ENCODE measurements around the gene IGSF9B.
A peak's percentile ranks its signal among the peaks of the same experiment; 100 is the strongest.

The IGSF9B gene

DNA sequence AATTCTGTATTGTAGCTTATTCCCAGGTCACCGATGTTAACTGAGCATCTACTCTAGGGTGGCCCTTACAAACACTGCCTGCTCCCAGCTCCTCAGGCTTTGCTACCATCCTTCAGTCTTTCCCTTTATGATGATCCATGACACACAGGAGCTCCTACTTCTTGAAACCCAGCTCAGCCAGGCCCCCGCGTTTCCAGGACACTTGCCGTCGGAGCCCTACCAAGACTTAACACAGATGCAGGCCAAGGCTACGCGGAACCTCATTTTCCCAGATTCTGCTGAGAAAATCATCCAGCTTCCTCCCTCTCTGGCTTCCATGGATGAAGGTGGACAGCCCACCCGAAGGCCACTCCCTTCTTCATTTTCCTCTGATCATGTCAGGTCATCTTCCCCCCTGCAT is 18.6 kb downstream of the IGSF9B start:
- DNase-seq (ENCODE audit: low read depth): no peak

GRCh38 chr11:133937468-133937867 is 19.3 kb downstream of the IGSF9B start:
- DNase-seq (ENCODE audit: low read depth): no peak

DNA sequence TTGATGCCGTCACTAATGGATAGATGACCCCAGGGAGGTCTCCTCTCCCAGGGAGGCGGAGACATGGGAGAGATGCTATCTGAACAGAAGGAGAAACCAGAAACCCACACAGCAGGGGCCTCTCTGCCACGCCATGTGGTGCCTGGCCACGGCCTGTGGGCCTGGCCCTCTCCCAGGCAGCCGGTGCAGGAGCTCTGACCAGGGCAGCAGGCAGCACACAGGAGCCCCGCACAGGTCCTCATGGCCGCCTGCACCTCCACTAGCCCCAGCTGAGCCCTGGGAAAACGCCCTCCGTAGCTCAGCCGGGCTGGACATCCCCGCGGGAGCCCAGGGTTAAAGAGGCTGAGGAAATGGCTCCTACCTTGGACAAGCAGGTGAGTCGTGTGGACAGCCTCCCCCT is 19.8 kb downstream of the IGSF9B start:
- DNase-seq (ENCODE audit: low read depth): no peak

DNA sequence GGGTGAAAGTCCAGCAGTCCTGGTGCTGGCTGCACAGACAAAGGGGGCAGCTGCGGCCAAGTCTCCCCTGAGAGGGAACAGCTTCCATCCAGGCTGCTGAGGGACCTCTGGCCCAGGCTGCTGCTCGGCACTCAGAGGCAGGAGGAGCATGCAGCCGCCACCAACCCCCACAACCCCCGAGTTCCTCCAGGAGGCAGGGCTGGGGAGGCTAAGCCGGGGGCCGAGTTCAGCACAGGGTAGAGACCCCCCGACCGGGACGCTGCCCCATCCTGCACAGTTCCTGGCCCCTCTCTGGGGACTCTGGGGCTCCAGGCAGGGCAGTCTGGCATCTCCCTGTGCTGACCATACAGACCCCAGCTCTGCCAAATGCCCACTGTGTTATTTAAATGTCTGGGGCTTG is 20.2 kb downstream of the IGSF9B start:
- DNase-seq (ENCODE audit: low read depth): no peak

- DNase-seq (ENCODE audit: low read depth): no peak
Observed at GRCh38 chr11:133936136-133936535, 20.6 kb downstream of the IGSF9B start.

- DNase-seq (ENCODE audit: low read depth): no peak
Observed at GRCh38 chr11:133935551-133935910, 21.2 kb downstream of the IGSF9B start.

DNA sequence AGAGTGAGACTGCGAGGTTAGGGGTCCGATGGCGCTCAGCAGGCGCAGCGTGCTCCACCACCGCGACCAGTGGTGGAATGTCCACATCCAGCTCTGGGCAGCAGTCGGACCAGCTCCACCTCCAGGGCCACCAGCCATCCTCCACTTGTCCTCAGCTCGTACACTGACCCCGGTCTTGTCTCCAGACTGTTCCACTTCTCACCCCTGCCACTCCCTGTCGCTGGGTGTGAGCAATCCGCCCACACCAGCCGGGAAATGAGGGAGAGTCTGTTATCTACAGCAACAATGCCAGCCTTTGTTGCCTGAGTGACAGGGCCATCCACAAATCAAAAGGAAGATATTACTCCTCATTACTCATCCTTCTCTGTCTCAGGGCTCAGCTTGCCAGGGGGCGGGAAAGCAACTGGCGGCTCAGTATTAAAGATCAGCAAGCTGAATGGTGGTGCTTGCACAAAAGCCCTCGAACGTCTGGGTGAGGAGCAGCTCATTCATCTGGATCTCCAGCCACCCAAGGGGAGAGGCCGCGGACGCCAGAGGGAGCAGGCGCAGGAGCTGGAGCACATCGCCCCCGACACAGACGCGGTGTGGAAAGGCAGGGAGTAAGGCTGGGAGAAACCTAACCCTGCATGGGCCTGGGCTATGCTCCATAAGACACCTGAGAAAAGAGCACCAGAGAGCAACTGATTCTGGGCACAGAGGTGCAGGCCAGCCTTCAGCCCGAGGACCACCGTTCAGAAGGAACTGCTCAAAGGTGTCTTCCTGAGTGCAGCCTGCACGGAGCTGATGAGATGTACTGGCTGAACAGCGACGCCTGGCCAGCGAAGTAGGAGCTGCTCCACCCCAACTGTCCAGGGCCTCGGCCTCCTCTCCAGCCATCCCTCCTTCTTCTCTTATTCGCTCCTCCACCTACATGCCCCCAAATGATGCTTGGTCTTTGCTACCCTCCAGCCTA is 21.9 kb downstream of the IGSF9B start:
- DNase-seq (ENCODE audit: low read depth): peak; percentile 48

DNA sequence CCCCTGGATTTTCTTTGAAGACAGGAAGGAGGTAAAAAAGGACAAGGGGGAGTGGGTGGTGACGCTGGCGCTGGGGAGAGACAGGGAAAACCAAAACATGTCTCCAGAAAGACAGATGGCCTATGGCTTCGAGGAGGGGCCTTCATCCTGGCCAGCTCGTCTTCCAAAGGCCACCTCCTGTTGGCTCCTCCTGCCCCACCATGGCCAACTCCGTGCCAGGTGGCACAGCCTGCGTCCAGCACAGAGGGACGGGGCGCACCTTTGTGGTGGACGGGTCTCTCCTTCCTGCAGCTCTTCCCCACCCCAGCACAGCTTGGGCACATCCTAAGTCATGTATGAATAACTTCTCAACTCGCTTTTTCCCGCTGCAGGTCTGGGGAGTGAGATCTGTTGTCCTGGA is 22.7 kb downstream of the IGSF9B start:
- no peak for DNase-seq (ENCODE audit: low read depth)

- no peak for DNase-seq (ENCODE audit: low read depth)
Observed at GRCh38 chr11:133931449-133932060, 25.2 kb downstream of the IGSF9B start.

GRCh38 chr11:133930767-133931448 is 25.9 kb downstream of the IGSF9B start:
- peak; percentile 12 for DNase-seq (ENCODE audit: low read depth)

GRCh38 chr11:133930053-133930766 is 26.6 kb downstream of the IGSF9B start:
- no peak for DNase-seq (ENCODE audit: low read depth)

DNA sequence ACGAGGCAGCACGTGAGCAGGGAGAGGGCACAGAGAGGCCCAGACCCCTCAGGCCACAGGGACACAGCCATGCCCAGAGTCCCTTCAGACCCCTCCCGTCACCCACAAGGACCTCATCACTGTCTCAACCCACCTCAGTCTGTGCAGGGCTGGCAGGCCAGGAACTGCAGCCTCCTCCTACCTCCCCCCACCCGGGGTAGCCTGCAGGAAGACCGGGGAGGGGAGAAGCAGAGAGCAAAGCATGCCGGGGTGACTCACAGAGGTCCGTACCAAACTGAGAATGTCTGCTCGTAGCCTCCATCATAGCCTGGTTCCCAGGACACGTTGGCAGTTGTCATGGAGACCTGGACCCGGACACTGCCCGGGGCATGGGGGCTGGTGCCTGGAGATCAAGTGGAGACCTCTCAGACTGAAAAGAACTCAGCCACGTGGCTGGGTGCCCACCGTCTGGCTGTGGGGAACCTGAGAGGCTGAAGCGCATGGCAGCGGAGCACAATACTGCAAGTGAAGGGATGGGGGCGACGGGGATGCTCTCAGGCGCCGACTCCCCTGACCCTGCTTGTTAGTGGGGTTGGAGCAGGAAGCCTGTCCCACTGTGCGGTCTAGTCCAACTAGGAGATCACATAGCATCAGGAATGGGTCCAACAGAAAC is 27.2 kb downstream of the IGSF9B start:
- DNase-seq (ENCODE audit: low read depth): no peak

DNA sequence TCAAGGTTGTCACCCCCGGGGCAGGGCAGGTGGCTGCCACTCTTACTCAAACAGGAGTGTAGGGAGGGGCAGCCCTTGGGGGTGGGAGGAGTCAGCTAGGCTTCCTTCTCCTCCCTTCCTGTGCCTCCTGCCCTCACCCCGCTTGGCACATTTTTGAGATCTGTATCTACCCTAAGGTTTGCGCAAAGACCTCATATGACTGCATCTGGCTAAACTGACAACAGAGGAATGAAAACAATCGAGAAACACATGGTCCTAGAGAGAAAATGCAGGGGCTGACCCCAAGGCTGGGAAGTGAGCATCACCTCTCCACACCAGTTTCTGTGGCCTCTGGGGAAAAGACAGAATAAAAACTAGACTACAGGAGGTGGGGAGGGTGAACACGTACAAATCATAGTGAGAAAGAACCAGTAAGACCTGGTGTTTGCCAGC is 28.1 kb downstream of the IGSF9B start:
- DNase-seq (ENCODE audit: low read depth): peak; percentile 30

DNA sequence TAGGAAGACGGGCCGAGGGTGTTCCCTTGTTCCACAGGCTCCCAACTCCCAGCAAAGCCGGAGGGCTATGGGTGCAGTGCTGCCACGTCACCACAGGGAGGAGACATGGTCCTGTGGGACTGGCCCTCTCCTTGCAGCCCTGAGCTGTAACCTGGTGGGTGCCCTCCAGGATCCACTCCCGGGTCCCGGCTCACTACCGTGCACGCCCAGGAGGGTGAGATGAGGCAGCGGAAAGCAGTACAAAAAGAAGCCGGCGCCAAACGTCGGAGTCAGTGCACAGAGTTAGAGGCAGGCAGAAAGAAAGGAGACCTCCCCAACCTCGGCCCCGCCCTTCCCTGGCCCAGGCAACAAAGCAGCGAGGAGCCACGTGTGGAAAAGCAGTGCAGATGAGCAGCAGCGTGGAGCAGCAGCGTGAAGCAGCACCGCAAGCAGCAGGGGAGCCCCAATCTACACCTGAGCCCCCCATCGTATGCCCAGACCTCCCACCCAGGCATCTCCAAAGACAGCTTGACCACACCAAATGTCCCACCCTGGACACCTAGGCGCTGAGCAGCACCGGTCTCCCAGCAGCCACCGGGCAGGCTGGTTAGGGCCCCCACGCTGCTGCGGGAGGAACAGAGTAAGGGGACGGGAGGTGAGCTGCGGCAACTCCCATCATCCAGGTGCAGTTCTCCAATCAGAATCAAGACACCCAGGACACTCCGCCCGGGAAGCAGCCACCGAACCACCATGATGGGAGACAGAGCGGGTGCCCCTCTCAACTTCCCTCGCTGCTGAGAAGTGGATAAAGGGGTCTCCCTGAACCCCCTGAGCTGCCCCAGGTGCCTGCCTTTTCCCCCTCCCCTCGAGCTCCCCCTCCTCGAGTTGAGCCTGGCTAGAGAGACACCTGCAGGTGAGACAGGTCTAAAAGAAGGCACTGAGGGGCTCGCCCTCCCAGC is 28.8 kb downstream of the IGSF9B start:
- peak; percentile 65 for DNase-seq (ENCODE audit: low read depth)

GRCh38 chr11:133926466-133927246 is 30.1 kb downstream of the IGSF9B start:
- DNase-seq (ENCODE audit: low read depth): no peak

- DNase-seq (ENCODE audit: low read depth): no peak
Observed at GRCh38 chr11:133925756-133926155, 31.0 kb downstream of the IGSF9B start.

DNA sequence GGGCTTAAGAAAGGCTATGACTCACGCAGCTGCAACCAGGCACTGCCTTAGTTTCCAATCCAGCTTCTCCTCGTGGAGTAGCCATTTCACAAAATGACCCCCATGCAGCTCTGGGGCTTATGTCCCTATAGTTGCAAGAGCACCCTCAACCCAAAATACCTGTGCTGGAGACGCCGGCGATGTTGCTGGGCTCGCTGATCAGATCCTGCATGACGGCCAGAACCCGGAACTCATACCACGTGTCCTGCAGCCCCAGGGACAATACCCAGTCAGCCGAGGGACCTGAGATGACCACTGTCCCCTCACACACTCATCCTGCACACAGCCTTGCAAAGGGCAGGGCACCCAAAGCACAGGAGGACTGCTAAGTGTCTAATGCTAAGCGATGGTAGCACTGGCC is 32.1 kb downstream of the IGSF9B start:
- DNase-seq (ENCODE audit: low read depth): no peak

- no peak for DNase-seq (ENCODE audit: low read depth)
Observed at GRCh38 chr11:133922078-133922870, 34.5 kb downstream of the IGSF9B start.

DNA sequence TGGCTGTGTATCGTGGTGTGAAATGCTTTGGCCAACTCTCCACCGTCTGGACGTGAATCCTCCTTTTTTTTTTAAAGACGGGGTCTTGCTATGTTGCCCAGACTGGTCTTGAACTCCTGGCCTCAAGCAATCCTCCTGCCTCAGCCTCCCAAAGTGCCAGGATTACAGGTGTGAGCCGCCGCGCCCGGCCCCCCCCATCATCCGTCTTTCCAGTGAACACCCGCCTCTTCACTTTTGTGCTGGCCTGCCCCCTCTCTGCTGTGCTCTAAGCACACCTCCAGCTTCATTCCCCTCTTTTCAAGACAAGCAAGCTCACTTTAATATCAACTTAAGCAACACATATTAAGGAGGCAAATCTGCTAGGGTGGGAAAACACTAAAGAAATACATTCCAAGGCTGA is 35.3 kb downstream of the IGSF9B start:
- no peak for DNase-seq (ENCODE audit: low read depth)
